Stimulated activated CD8-positive, alpha-beta memory T cell treated with anti-CD3 and anti-CD28 coated beads, Interleukin-7, amount 100 ng/mL, for 1 hour (primary cell): ENCODE results near the gene KRT6A.

Source experiments
- DNase-seq, 2 donors: peaks; one replicate each; pipeline ENCODE4 v3.0.0-alpha.2; 2020; ENCODE audit warnings: low read depth in 2 of 2

KRT6A gene

DNA sequence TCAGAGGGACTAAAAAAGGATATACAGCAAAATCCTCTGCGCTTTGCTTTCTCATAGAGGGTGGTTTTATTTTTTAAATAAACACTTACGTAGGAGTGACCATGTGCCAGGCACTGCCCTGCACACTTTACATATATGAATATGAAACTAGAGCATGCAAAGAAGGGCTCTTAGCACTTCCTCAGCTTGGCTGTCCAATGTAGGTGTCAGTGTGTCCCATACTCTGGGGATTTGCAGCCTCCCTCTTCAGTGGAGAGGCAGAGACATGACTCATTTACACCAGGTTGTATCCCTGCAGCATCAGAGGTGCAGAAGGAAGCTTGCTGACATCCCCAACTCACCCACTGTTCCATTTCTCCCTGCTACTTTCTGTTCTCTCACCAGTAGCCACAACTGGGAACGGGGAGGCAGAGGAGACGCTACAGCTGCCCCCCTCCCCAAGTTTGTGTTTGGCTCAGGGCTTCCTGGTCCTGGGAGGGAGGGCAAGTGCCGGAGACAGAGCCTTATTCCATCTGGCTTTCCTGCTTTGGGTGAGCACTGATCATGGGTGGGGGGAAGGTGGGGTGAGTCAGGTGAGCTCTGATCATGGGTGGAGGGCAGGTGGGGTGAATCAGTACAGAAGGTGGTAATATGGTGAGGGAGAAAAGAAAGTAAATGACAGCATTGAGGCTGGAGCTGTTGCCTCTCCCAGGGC, 32.0 kb upstream of the KRT6A start:
- DNase-seq: no peak

DNA sequence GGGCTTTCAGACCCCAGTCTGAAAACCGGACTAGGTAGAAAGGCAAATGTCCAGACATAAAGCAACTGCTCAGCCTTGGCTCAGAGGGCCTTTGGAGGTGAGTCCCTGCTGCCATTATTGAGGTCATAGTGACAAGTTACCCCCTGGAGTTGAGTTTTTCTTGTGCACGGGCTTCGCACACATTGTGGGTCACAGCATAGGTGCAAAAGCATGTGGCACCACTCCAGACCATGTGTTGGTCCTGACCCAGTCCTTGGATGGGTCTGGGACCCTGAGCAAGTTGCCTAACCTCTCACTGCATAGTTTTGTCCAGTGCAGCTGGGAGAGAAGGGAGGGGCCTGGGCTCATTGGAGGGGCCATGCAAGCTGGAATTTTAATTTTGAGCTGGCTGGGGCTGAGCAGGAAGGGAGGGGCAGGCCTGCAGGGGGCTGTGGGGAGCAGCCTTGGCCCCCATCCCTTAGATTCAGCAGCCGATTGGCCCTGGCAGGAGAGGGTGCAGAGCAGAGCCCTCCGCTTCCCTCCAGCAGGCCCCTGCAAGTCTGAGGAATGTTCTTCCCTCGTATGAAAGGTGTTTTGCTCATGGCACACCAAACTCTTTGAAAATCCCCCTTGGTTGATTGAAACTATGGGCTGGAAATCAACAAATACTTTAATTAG, 31.3 kb upstream of the KRT6A start:
- no peak for DNase-seq

DNA sequence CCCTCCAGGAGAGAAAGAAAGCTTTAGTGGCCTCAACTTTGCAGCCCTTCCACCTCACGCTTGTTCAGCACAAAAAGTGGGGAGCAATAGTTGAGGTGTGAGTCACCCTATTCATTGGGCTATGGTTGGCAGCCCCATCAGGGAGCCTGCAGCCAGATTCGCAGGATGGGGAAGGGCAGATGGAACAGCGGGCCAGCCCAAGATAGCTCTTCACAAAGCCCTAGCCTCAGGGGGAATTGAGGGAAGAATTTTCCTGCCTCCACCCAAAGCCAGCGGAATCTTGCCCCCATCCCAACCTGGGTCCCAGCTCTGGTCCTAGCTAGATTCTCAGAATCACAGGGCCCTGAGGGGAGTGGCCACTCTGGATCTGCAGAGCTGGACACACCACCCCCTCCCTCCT, 30.8 kb upstream of the KRT6A start:
- no peak for DNase-seq

- no peak for DNase-seq
Observed at GRCh38 chr12:52522346-52523011, 29.4 kb upstream of the KRT6A start.

DNA sequence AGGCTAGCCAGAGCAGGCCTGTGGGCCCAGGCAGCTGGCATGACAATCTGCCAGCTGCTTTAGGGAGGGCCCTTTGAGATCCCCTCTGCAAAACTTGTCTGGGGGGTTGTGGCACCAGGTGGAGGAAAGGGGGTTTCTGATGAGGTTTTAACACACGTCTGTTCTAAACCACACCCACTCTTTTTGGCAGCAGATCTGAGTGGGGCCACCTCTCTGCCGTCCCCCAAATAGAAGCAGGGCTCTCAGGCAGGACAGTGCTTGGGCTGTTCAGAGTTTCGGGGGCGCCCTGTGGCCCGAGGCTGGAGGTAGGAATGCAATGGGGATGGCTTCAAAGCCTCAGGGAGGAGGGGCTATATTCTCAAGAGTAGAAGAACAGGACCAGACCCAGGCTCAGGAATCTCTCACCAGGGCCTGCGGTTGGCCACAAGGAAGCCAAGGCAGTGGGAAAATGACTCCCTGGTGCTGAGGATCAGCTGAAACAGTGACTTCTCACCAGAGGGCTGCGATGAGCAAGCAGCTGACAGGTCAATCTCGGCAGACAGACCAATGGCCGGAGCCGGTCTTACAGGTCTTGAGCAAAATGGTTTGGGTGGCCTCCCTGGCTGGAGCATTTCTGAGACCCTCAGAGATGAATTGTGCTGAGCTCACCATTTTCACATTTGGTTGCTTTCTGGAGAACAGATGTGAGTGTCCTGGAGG, 28.7 kb upstream of the KRT6A start:
- no peak for DNase-seq

- no peak for DNase-seq
Observed at GRCh38 chr12:52521175-52521567, 28.1 kb upstream of the KRT6A start.

- no peak for DNase-seq
Observed at GRCh38 chr12:52519826-52520662, 27.0 kb upstream of the KRT6A start, which contains the start of gene KRT5. Gene KRT5 (minus strand): TSS chr12:52520394. CDS start chr12:52520296, 98 bp downstream.

DNA sequence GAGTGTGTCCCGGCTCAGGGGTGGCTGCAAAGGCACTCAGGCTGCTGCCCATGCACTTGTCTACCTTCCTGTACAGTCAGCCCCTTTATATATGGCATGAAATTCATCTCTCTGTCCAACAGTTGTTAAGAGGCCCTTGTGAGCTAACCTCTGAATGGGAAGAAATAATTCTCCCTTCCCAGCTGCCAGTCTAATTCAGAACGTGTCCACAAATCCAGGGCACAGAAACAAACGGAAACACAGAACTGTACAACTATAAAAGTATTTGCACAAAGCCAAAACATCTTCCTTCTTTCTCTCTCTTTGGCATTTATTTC, 26.3 kb upstream of the KRT6A start:
- DNase-seq: no peak

DNA sequence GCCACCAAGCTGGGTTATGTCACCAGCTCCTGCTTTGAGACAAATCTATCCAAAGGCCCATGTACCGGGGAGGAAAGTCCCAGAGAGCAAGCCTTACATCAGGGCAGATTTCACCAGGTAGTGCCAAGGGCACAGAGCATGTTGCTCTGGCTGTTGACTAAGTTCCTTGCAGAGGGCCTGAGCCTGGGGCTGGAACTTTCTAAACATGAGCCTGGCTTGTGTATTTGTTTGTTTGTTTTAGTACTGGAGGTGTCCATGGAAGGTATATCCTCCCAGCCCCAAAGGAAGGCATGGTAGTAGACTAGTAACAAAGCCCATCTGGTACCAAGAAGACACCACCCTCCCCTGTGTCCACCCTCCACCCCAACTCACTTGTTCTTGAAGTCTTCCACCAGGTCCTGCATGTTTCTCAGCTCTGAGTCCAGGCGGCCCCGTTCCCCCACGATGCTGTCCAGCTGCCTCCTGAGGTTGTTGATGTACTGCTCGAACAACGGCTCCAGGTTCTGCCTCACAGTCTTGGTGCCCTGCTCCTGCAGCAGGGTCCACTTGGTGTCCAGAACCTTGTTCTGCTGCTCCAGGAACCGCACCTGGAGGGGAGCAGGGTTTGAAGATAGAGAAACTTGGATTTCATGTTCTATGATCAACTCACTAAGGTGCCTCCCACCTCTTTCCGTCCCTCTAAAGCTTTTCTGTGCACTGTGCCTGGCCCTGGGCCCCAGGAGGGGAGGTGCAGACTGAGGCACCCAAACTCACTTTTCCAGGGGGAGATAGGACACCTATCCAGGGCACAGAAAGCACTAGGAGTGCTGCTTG, 25.7 kb upstream of the KRT6A start:
- DNase-seq: no peak

- no peak for DNase-seq
Observed at GRCh38 chr12:52517888-52518287, 24.8 kb upstream of the KRT6A start.

GRCh38 chr12:52517005-52517835, 24.2 kb upstream of the KRT6A start:
- no peak for DNase-seq

DNA sequence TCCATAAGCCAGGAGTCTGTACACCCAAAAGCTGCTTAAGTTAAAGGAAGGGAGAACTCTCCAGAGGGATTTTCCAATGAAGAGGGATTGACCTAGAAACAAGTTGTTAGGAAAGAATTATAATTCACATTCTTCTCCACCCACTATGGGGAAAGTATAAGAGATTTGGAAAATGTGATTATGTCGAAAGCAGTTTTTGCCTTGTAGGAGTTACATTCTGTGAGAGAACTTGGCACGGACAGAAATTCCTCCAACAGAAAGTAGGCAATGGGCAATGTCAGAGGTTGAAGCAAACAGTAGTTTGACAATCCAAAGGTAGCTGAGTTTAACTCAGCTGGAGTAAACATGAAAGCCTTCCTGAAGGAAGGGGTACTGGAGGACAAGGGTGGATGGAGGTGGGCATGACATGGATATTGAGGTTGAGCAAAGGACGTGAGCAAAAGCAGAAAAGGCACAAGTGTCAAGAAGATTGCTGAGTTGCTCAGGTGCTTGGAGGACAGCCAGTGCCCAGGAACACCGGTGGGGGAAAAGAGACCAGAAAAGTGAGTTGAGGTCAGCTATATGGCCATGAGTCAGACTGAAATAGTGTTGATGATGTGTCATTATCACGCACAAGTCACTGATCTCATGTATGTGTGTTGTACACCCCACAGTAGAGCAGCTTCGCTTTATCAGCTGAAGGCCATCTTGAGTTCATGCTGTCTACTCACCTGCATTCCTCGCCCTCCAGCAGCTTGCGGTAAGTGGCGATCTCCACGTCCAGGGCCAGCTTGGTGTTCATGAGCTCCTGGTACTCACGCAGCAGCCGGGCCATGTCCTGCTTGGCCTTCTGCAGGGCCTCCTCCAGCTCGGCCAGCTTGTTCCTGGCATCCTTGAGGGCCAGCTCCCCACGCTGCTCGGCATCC, 23.1 kb upstream of the KRT6A start:
- DNase-seq: no peak

DNA sequence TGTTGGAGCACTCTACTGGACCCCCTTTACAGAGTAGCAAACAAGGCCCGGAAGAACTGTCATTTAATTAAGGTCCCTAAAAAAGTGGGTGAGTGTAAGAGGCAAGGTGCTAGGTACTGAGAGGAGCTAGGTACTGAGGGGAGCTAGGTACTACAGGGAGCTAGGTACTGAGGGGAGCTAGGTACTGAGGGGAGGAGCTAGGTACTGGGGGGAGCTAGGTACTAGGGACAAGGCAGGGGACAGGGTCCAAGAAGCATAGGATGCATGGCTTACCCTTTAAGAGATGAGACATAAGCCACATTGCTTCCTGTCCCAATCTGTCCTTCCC, 22.2 kb upstream of the KRT6A start:
- DNase-seq: no peak

DNA sequence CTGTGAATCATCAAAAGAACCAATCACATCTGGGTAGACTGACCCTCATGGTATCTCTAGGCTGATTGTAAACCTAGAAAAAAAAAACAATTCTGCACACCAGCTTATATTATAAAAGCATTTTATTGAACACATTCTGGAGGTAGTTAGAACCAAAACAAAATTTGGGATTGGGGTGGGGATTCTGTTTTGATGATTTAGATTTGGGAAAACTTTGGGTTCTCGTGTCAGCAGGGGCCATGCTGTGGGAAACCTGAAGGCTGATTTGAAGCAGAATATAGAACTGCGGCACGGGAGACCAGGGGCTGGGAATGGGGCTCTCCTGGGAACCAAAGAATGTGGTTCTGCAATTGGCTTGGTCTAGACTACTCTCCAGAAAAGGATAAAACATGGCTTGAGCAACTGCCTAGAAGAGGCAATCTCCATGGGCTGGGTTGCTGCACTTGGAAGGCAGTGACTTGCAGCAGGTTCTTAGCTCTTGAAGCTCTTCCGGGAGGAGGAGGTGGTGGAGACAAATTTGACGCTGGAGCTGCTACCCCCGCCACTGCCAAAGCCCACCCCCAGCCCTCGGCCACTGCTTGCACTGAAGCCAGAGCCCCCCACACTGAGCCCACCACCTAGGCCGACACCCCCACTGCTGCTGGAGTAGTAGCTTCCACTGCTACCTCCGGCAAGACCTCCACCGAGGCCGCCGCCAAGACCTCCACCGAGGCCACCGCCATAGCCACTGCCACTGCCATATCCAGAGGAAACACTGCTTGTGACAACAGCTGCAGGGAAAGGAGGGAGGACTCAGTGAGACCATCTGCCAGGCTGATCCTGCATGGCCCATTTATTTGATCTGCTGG, 21.6 kb upstream of the KRT6A start:
- DNase-seq: no peak

- DNase-seq: no peak
Observed at GRCh38 chr12:52513736-52514135, 20.7 kb upstream of the KRT6A start.

DNA sequence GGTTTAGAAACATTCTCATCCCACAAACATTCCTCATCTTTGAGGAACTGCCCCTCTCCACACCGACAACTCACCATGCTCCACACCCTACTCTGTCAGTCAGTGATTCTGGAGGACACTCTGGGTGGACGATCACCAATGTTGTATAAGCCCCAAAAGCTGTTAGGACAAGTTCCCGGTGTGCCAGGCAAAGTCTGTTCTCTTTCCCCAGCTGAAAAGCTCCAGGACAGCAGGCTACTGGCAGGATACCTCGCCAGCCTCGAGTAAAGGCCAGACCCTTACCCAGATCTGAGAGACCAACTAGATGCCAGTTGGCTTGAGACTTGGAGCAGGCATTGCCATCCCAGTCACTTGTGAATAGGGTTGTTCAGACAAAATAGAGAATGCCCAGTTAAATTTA, 15.2 kb upstream of the KRT6A start:
- no peak for DNase-seq

DNA sequence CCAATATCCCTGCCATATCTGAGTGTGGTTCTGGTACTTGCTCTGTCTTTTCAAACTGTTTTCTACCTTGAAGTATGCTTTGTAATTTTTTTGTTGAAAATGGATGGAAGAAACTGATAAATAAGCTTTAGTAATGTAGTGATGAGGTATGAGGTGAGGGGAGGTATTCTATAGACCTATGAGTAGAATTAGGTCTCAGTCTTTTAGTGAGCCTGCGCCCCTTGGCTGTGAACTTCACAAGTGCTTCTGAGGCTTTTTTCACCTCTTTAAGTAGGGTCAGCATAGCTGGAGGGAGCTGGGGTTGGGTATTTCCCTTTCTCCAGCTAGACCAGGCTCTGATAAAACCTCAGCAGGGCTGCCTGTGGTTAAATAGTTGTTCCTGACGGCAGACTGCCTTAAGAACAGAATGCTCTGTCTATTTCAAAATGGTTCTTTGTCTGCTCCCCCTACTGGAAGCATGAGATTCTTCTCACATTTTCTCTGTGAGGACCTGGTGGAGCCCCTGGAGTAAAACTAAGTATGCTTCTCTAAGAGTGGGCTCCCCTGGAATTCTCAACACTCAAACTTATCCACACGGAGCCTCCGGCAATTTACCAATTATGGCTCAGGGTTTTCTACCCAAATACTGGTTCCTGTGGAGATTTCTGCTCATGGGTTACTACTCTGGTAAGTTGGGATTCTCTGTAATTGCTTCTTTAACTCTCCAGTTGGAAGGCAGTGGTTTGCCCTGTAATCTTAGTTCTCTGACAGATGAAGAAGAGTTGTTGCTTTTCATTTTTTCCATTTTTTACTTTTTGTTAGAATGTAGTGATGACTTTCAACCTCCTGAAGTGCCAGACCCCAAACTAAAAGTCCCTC, 14.0 kb upstream of the KRT6A start:
- no peak for DNase-seq
